Spleen (tissue), 7 donors: ENCODE data around the gene P2RX1.

Experiments
- CTCF ChIP-seq, 11 experiments: fragments of 200-600 bp in 7 of 11; fragments of 450-650 bp in 4 of 11; sonication (generic) in 4 of 11; IDR thresholded peaks in 8 of 11; conservative IDR thresholded peaks in 3 of 11; 1 replicate in 7 of 11; 2 replicates in 4 of 11; pipeline versions ENCODE4 v1.4.0 to v1.8.0; 2016 to 2021; ENCODE audit warnings: antibody characterized with exemption in 11 of 11, inconsistent platforms in 4 of 11, mild to moderate bottlenecking in 1 of 11
- POLR2A ChIP-seq, 3 donors: fragments of 450-650 bp; IDR thresholded peaks; one replicate each; pipeline ENCODE4 v1.5.1; 2017; ENCODE audit warnings: antibody characterized with exemption in 3 of 3, mild to moderate bottlenecking in 1 of 3
- donor health status: DM: no; HTN: no; CAD: no; lungs with moderate emphysema.
- donor health status: DM: no; HTN: no; CAD: no.
- donor health status: DM: no; HTN: no; CAD: no.

- no peak for TF ChIP-seq CTCF (IDR thresholded peaks at IDR 0.05 in 8 of 11, conservative IDR thresholded peaks at IDR 0.05 in 3 of 11)
- no peak for TF ChIP-seq POLR2A (IDR thresholded peaks at IDR 0.05)
These were observed 39.0 kb downstream of the P2RX1 start for GRCh38 chr17:3877220-3877619.
